Stimulated activated CD4-positive, alpha-beta T cell treated with anti-CD3 and anti-CD28 coated beads, TNF-alpha, amount 100 ng/mL, for 1 hour (primary cell): ENCODE data around the gene NDUFA11.

Experiments
- DNase-seq, 3 donors: peaks; one replicate each; pipeline ENCODE4 v3.0.0-alpha.2; 2020; ENCODE audit warnings: low read depth in 3 of 3, low spot score in 1 of 3

The NDUFA11 gene

GRCh38 chr19:5910638-5910907 is 7.0 kb upstream of the NDUFA11 start:
- no peak for DNase-seq

DNA sequence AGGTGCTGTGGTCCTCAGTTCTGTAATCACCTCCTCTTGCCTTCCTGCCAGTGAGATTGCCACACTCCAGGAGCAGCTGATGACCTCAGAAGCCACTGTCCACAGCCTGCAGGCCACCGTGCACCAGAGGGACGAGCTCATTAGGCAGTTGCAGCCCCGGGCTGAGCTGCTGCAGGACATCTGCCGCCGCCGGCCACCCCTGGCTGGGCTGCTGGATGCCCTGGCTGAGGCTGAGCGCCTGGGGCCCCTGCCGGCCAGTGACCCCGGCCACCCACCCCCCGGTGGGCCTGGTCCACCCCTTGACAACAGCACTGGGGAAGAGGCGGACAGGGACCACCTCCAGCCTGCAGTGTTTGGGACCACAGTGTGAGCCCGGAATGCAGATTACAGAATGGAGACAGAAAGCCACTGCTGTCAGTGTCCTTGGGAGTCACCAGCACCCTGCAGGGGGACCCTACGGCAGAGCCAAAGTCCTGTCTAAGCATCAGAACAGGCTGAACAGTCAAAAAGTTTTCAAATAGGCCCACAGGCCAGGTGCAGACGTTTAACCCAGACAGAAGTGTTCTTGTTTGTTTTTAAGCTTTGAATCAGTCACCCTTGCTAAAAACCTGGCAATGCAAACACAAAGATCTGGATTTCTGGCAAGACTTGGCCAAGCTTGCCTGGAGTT is 5.3 kb upstream of the NDUFA11 start:
- DNase-seq = no peak

- no peak for DNase-seq
Observed at GRCh38 chr19:5907241-5907640, 3.7 kb upstream of the NDUFA11 start.

GRCh38 chr19:5905114-5905778 is 1.7 kb upstream of the NDUFA11 start:
- no peak for DNase-seq

GRCh38 chr19:5904352-5905113 is 943 bp upstream of the NDUFA11 start, which contains the start of gene VMAC:
VMAC (plus strand) TSS chr19:5904872; CDS start chr19:5904891, 19 bp downstream.
- DNase-seq = peak; percentile 99 to 100 (median 99)

- peak in 1 of 3 donors; percentile 9 for DNase-seq
Observed at GRCh38 chr19:5903056-5903623, 450 bp downstream of the NDUFA11 start.

DNA sequence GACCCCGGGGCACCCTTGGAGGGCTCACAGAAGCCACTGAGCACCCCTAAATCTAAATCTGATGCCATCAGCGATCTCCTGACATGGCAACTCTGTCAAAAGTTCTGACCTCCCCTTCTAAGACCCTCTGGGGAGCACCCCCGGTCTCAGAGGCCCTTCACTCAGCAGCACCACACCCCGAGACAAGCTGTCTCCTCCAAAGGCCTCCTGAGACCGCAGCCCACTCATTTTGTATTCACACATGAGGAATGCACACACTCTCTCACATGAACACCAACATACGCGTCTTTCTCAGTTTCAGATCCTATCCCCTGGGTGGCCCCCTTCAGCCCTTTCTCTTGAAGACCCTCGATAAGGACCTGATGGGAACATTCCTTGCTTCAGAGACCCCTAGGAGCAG is 2.6 kb downstream of the NDUFA11 start:
- no peak for DNase-seq

DNA sequence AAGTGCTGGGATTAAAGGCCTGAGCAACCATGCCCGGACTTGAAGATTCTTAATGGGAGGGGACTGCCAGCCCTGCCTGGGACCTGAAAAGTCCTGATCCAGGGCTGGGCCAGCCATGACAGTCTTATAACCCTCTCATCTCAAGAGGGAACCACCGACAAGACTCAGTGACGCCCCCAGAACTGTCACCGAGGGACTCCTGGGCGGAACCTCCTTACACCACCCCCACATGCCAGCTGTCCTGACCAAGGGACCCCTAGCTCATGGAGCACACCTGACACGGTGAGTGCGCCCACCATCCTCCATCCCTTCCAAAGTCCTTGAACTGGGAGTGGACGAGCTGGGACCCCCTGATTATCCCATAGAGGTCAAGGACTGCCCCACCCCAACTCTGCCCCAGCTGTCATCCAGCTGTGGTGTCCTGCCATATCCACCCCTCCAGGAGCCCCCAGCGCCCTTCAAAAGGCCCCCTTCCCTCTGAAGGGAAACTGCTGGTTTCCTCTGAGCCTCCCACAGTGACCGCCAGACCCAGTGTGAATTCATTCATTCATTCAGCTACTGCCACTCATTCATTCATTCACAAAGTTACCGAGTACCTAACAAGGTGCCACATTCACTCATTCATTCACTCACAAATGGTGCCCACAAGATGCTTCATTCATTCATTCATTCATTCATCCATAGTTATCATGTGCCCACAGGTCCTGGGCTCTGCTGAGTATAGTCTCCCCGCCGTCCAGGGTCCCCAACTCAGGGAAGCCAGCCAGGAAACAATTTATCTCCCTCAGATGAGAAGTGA is 3.7 kb downstream of the NDUFA11 start:
- DNase-seq = no peak

GRCh38 chr19:5897189-5897969 is 6.2 kb downstream of the NDUFA11 start:
- DNase-seq = no peak

- DNase-seq = no peak
Observed at GRCh38 chr19:5896365-5897076, 7.1 kb downstream of the NDUFA11 start.

DNA sequence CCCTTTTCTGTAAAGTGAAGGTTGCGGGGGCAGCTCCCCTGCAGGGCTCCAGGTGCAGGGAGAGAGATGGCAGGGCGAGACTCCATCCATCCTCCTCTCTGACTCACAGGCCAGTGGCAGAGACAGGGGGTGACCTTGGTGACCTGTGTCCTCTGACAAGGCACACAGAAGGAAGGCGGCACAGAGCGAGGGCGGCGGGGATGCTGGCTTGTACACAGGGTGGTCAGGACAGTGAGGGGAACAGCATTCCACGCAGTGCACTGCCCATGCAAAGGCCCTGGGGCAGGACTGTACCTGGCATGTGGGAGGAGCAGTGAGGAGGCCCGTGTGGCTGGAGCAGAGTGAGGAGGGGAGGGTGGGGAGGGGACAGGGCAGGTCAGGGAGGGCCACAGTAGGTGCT is 7.7 kb downstream of the NDUFA11 start:
- DNase-seq = no peak

- DNase-seq = no peak
Observed at GRCh38 chr19:5895409-5895808, 8.2 kb downstream of the NDUFA11 start.

- DNase-seq = no peak
Observed at GRCh38 chr19:5894704-5895349, 8.8 kb downstream of the NDUFA11 start.

DNA sequence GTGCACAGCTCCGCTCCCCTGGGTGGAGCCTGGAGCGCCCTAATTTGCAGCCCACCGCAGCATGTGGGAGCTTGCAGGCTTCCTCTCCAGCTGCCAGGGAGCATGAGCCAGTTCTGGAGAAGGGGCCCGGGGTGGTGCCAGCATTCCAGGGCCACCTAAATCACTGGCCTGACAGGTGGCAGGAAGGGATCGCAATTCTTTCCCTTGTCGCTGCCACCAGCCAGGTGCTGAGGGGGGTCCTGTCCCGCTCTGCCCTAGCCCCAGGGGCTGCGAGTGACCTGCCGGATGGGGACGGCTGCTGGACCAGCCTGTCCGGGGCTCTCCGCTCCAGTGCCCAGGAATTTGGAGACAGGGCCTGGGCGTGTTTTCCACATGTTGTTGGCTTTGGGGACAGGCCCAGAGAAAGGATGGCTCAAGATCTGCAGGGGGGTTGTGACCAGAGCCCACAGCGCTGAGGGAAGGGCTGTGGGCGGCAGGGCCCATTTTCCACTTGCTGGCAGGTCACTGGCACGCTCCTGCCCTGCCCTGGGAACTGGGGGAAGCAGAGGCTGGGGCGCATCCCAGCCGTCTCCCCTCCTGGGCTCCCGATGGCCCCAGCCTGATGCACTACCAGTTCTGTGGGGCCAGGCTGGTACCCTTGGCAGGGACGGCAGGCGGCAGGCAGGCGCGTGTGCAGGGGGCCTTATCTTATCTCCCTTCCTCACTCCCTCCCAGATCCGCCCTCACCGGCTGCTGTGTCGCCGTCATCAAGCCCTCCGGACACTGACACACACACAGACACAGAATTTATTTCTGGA is 9.5 kb downstream of the NDUFA11 start:
- no peak for DNase-seq

DNA sequence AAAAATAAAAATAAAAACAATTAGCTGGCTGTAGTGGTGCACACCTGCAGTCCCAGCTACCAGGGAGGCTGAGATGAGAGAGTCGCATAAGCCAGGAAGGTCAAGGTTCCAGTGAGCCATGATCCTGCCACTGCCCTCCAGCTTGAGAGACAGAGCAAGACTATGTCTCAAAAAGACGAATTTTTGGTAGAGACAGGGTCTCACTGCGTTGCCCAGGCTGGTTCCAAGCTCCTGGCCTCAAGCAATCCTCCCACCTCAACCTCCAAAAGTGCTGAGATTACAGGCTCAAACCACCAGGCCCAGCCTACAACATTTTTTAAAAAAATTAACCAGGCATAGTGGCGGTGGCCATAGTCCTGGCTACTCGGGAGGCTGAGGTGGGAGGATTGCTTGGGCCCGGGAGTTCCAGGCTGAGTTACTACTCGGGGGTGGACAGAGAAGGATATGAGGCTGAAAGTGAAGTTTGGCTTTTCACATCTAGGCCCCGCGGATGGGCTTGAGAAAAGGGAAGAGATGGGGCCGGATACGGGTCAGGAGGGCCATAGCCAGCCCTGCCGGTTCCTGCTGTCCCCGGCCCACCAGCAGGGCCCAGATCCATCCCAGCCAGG is 10.2 kb downstream of the NDUFA11 start:
- no peak for DNase-seq

- no peak for DNase-seq
Observed at GRCh38 chr19:5892772-5893275, 10.8 kb downstream of the NDUFA11 start.

GRCh38 chr19:5891938-5892771 is 11.4 kb downstream of the NDUFA11 start:
- no peak for DNase-seq
